HG03457 (cell line): Measurements from ENCODE around the gene XG.
"Not testable (repeated sequence)": the region's sequence is repeated elsewhere in the genome, so short reads cannot be mapped to it uniquely, and the experiment has no call there.

Experiments used
- ATAC-seq: cut with Tn5 transposase; IDR thresholded peaks from one replicate; pipeline ENCODE4 v1.9.1; 2021; ENCODE audit warnings: moderate number of reproducible peaks; ENCODE audit not compliant: unreplicated experiment

XG gene

DNA sequence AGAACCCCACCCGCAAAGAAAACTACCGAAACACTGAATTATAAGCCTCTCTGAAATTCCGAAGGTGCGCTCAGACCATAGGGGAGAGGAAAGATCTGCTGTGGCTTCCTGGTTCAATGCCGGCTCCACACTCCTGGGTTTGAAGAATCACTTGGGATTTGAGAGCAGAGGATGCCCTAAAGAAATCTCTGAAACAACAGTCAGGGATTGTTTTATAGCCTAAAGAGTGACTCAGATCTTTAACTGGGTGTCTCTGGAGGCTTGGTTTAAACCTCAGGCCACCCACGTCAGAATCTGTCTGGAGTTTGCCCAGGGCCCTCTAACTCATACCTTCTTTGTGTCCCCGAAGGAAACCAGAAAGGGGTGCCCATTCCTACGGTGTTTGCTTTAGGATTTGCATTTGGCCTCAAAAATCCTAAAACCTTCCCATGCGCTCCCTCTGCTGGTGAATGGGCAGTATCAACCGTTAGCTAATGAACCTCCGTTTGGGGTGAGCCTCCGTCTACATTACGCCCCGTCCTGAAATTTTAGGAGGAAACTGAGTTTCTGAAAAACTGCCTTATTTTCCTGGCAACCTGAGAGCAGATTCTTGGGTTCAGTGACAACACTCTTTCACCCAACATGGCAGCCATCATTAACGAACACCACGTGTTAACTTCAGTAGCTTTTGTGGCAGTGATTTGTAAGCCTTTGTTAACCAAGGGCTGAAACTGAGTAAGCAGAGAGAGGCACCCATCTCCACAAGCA lies 60.5 kb downstream of the XG start:
- not testable (repeated sequence) for ATAC-seq

DNA sequence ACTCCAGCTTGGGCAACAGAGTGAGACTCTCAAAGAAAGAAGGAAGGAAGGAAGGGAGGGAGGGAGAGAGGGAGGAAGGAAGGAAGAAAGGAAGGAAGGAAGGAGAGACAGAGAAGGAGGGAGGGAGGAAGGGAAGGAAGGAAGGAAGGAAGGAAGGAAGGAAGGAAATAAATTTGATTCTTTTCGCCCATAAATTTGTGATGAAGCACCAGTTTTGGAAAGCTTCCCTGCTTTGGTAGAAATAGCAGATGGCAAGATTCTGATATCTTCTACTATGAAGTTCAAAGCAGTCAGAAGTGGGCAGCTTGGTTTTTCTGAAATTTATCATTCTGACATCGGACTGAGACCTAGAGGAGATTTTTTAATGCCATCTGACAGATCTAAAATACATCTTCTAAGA lies 65.2 kb downstream of the XG start:
- ATAC-seq = no peak

DNA sequence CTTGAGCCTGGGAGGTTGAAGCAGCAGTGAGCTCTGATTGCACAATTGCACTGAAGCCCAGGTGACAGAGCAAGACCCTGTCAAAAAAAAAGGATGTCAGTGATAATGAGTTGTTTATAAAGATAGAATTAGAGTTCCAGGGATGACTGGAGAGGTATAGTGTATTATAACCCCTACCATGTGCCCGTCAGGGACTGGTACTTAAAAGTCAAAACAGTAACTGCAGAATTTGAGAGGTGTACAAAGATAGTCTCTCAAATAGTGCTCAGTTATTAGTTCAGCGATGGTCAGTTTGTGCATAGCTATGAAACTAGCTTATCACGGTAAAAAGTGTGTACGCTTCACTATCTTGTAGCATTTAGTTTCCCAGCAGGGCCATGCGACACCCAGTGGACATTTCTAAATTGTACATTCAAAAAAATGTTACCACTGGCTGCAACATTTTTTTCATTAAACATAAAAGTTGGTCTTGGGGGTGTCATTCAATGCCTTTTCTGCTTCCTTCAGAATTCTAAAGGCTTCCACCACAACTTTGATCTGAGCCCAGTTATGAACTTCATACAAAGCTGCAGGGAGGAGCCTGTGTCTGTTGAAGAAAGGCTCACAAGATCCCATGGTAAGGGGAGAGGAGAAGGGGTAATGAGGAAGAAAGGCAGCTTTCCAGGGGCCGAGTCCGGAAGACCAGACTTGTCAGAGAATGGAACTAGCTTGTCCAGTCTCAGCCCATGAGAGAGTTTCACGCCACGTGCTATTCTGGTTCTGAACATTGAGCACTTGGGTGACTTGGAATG lies 67.7 kb downstream of the XG start:
- no peak for ATAC-seq

GRCh38 chrX:2820136-2820771 lies 68.4 kb downstream of the XG start:
- ATAC-seq = no peak

DNA sequence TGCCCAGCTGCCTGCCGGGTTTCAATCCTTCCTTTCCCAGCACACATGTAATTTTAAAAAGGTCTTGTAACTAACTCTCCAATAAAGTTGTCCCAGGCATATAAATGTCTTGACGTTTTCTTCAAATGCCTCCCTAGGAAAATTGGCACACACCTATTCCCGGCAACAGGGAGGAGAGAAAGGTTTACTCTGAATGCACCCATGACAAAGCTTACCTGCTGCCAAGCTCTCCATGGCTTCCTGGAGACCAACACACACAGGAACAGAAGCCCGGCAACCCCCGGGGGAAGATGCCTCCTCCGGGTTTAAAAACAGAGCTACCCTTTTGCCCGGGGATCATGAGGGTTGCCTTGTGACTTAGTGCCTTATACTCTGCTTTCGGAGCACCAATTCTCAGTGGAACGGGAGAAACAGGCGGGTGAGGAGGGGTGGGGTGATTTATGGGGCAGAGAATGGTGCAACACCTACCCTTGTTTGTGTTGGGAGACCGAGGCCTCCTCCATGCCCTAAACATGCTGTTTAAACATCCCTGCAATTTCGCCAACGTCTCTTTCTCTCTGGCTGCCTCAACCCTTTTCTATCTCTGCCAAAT lies 72.1 kb downstream of the XG start:
- no peak for ATAC-seq

DNA sequence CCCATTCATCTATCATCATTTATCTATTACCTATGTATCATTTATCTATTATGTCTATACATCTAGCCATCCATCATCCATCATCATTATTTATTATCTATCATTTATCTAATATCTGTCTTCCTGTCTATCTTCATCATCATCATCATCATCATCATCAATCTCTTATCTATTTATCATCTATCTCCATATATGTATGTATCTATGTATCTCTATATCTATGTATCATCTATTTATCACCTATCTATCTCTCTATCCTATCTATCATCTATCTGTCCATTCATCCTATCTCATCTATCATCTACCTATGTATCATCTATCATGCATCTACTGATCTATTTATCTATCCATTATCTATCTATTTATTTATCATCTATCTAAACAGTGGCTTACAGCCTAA lies 73.0 kb downstream of the XG start:
- ATAC-seq = no peak

DNA sequence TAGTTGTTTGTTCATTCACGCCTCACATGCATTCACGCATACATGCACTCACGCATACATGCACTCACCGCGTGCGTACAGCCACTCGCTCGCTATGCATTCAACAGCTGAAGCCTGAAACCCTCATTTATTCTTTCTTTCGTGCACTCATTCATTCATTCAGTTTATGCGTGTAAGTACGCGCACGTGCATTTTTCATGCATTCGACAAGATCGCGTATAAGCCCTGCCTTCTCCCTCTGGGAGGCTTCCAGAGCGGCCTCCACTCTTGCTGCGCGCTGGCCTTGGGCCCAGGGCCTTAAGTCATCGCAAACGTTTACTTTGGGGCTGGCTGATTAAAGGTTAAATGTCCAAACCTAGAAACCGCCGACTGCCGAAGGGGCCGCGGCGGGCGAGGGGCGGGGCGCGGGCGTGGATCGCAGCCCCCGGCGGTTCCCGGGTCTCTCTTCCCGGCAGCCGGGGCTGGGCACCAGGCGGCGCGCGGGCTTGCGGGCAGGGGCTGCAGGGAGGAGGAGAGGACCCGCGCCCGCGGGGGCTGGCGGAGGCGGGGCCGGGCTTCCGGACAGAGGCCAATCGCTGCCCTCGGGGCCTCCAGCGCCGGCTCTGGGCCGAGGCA lies 76.6 kb downstream of the XG start, which contains the start of gene GYG2:
Gene GYG2 (plus strand): TSS at position 587 of the 615 bp plus-strand sequence. CDS start 1,259 bp downstream, outside the sequence.
- no peak for ATAC-seq

- no peak for ATAC-seq
Measured at GRCh38 chrX:2828959-2829411, 77.1 kb downstream of the XG start.

GRCh38 chrX:2829469-2830246 lies 77.8 kb downstream of the XG start:
- no peak for ATAC-seq

- no peak for ATAC-seq
Measured at GRCh38 chrX:2831471-2832228, 79.8 kb downstream of the XG start.

DNA sequence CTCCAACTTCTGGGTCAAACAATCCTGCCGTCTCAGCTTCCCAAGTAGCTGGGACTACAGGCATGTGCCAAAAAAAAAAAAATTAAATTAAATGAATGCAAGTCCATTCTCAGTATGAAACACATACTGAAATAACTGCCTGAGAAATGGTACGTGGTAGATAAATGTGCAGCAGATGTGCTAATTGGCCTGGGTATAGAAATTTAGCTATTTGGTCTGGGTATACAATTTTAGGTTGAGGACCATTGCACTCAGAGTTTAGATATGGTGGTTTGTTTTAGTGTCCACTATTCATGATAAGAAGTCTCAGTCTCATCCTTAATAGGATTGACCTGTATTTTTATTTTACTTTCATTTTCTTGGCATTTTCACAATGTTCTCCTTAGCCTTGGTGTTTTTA lies 86.1 kb downstream of the XG start:
- ATAC-seq = no peak

DNA sequence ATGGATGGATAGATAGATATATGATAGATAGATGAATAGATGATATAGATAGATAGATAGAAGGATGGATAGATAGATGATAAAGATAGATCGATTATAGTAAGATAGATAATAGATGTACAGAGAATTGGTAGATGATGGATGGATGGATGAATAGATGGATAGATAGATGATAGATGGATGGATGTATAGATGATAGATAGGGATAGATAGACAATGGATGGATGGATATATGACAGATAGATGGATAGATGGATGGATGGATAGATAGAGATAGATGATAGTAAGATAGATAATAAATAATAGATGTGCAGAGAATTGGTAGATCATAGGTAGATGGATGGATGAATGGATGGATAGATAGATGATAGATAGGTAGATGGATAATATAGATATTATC lies 89.1 kb downstream of the XG start:
- ATAC-seq = no peak

DNA sequence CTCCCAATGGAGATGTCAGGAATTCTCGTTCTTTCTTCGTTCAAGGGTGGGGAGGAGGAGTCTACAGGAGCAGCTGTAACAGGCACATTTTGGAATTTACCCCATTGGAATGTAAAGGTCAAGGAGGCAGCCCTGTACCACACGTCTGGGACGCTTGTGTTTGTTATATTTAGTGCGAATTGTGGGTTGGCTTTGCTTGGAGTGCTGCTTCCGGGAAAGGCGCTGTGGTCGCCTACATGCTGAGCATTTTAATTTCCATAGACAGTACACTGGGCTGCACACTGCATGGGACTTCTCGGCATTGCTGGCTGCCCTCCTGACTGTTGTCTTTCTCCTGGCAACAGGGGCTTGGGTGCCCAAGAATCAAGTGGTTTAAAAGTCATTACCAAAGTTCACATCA lies 89.7 kb downstream of the XG start:
- ATAC-seq = no peak

DNA sequence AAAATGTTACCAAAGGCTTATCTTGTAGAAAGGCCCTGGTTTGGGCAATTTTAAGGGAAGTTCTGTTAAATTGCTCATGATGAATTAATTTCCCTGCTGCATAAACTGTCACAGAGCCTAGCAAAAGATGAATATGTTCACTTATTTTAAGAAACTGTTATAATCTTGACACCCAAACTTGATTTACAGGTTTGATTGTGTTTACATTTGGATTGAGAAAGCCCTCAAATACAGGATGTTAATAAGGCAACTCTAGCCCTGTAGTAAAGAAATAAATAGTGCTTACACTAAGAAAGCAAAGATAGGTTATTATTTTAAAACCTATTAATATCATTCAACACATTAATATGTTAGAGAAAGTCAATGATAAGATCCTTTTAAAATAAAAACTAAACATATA lies 95.2 kb downstream of the XG start:
- ATAC-seq = no peak

- no peak for ATAC-seq
Measured at GRCh38 chrX:2848871-2849301, 97.0 kb downstream of the XG start.

GRCh38 chrX:2854918-2855317 lies 103.1 kb downstream of the XG start:
- no peak for ATAC-seq

GRCh38 chrX:2855761-2856160 lies 103.9 kb downstream of the XG start:
- ATAC-seq = no peak

- ATAC-seq = no peak
Measured at GRCh38 chrX:2857566-2857965, 105.7 kb downstream of the XG start.

DNA sequence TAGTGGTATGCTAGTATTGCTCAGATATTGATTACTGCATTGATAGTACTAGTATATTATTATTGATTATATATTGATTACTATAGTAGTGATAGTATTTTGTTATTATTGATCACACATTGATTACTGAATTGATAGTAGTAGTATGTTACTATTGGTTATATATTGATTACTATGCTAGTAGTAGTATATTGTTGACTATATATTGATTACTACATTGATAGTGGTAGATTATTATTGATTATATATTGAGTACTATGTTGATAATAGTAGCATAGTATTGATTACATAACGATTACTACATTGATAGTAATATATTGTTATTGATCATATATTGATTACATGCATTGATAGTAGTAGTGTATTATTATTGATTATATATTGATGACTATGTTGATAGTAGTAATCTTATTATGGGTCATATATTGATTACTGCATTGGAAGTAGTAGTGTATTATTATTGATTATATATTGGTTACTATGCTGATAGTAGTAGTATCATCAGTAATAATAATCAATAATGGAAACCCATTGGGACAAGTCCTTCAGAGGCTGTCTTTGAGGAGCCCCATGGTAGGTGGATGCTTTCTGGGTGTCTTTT lies 107.5 kb downstream of the XG start:
- no peak for ATAC-seq
